GM12874 (cell line): ENCODE data around the gene GJD3.
A peak's percentile ranks its signal among the peaks of the same experiment; 100 is the strongest.

ENCODE experiments used
- CTCF ChIP-seq: IDR thresholded peaks from 2 replicates; pipeline ENCODE4 v1.5.1; 2011; ENCODE audit warnings: low read depth, mild to moderate bottlenecking, control low read depth, low read length, moderate library complexity; ENCODE audit not compliant: insufficient read depth

Gene GJD3

GRCh38 chr17:40355804-40356758 is 8.5 kb downstream of the GJD3 start:
- no peak for TF ChIP-seq CTCF

- peak; percentile 94 for TF ChIP-seq CTCF
These were observed 9.3 kb downstream of the GJD3 start for GRCh38 chr17:40355123-40355803.

GRCh38 chr17:40354221-40355122 is 10.1 kb downstream of the GJD3 start:
- no peak for TF ChIP-seq CTCF

- TF ChIP-seq CTCF = no peak
These were observed 11.7 kb downstream of the GJD3 start for GRCh38 chr17:40352779-40353394.

- no peak for TF ChIP-seq CTCF
These were observed 12.2 kb downstream of the GJD3 start for GRCh38 chr17:40352237-40352778.

GRCh38 chr17:40351359-40352236 is 12.9 kb downstream of the GJD3 start:
- TF ChIP-seq CTCF = no peak
